K562 (cell line): Measurements from ENCODE around the gene LTBP1. TPM values are rescaled to one million over a fixed set of nuclear protein-coding genes. Genes with fewer than 3 reads are reported as not detected.

Source experiments
- CAMTA2 ChIP-seq: fragments of 250-450 bp; sonication (Bioruptor Pico); conservative IDR thresholded peaks from 2 replicates; pipeline ENCODE4 v1.5.1; 2022
- ETV6 ChIP-seq, 3 experiments: fragments of 150-350 bp in 1 of 3; sonication (generic) in 1 of 3; formaldehyde crosslinking in 1 of 3; IDR thresholded peaks; 2 replicates each; pipeline versions ENCODE4 v1.6.1 to v1.8.0; 2014 to 2022; ENCODE audit warnings: borderline replicate concordance in 2 of 3, low read depth in 2 of 3, antibody characterized with exemption in 1 of 3, low read length in 1 of 3, mild to moderate bottlenecking in 1 of 3, missing genetic modification reagents in 1 of 3
- GABPA ChIP-seq: fragments of 200-800 bp; sonication (Bioruptor generic); conservative IDR thresholded peaks from 2 replicates; pipeline ENCODE4 v1.6.1; 2016; ENCODE audit warnings: low read depth, missing genetic modification characterization, missing compliant biosample characterization
- GATA2 ChIP-seq: sonication (generic); formaldehyde crosslinking; IDR thresholded peaks from 2 replicates; pipeline ENCODE4 v1.4.0; 2020; ENCODE audit warnings: mild to moderate bottlenecking, missing genetic modification reagents
- KLF6 ChIP-seq: fragments of 250-450 bp; sonication (Bioruptor Pico); IDR thresholded peaks from 2 replicates; pipeline ENCODE4 v1.4.0; 2020; ENCODE audit warnings: mild to moderate bottlenecking, moderate library complexity, borderline replicate concordance
- L3MBTL2 ChIP-seq: fragments of 450-650 bp; IDR thresholded peaks from 2 replicates; pipeline ENCODE4 v1.6.1; 2016; ENCODE audit warnings: mild to moderate bottlenecking, moderate library complexity
- MCM3 ChIP-seq: fragments of 450-650 bp; IDR thresholded peaks from 2 replicates; pipeline ENCODE4 v1.6.1; 2016
- MCM5 ChIP-seq: fragments of 450-650 bp; IDR thresholded peaks from 2 replicates; pipeline ENCODE4 v1.6.1; 2016; ENCODE audit warnings: low read depth
- MYC ChIP-seq, 2 experiments: fragments of 250-450 bp in 1 of 2; sonication (Bioruptor Pico) in 1 of 2; IDR thresholded peaks; 2 replicates each; pipeline versions ENCODE4 v1.5.1 to v1.6.1; 2012 to 2021; ENCODE audit warnings: low read depth in 2 of 2, borderline replicate concordance in 1 of 2, improper control_type of control experiment in 1 of 2, low read length in 1 of 2, mild to moderate bottlenecking in 1 of 2, moderate library complexity in 1 of 2
- NCOA2 ChIP-seq, 2 experiments: fragments of 450-650 bp; IDR thresholded peaks; 2 replicates each; pipeline ENCODE4 v1.6.1; 2018; ENCODE audit warnings: mild to moderate bottlenecking in 2 of 2, moderate library complexity in 1 of 2; ENCODE audit not compliant: partially characterized antibody in 2 of 2
- PCBP2 ChIP-seq: fragments of 200-400 bp; formaldehyde crosslinking; IDR thresholded peaks from 2 replicates; pipeline ENCODE4 v1.6.1; 2018; ENCODE audit warnings: low read length, low read depth, mild to moderate bottlenecking, moderate library complexity; ENCODE audit not compliant: poor library complexity, severe bottlenecking
- SMARCA4 ChIP-seq: fragments of 450-650 bp; IDR thresholded peaks from 2 replicates; pipeline ENCODE4 v1.6.1; 2016
- TBP ChIP-seq: optimal IDR thresholded peaks from 2 replicates; pipeline ENCODE3; 2011; ENCODE audit warnings: low read depth, low read length, improper control_type of control experiment
- U2AF1 ChIP-seq: fragments of 200-400 bp; formaldehyde crosslinking; optimal IDR thresholded peaks from 2 replicates; pipeline ENCODE3; 2017; ENCODE audit warnings: mild to moderate bottlenecking, low read depth, low read length, moderate library complexity
- ZNF232 ChIP-seq: sonication (generic); formaldehyde crosslinking; IDR thresholded peaks from 2 replicates; pipeline ENCODE4 v1.8.0; 2022; ENCODE audit warnings: mild to moderate bottlenecking, missing genetic modification reagents
- polyA plus RNA-seq, 8 experiments: library from polyadenylated mRNA; depleted of rRNA in 4 of 8; stranded (reverse) in 5 of 8; unstranded in 3 of 8; fragments of >200 nt; fragmentation: Nextera tagmentation in 2 of 8; fragmentation: Illumina TruSeq in 1 of 8; extraction: Ambion mirVana in 2 of 8; extraction: Trizol in 1 of 8; gene quantifications; 2 replicates each; pipeline versions ENCODE4 v1.2.1 to v1.2.3, GENCODE V29; 2011 to 2014; ENCODE audit warnings: inconsistent platforms in 1 of 8, missing spikeins in 1 of 8
- total RNA-seq, 7 experiments: library from RNA; depleted of rRNA in 6 of 7; stranded (reverse); fragments of >200 nt in 6 of 7; fragmentation: Illumina TruSeq in 2 of 7; extraction: Trizol in 2 of 7; gene quantifications; 2 replicates each; pipeline versions ENCODE4 v1.2.1 to v1.2.3, GENCODE V29; 2011 to 2021; ENCODE audit warnings: low replicate concordance in 1 of 7
- TF ChIP-seq, protein P1 (sequence below): fragments of 250-450 bp; sonication (Bioruptor Pico); IDR thresholded peaks from 2 replicates; pipeline ENCODE4 v1.8.0; 2021; ENCODE audit warnings: moderate library complexity, mild to moderate bottlenecking, inconsistent platforms
- TF ChIP-seq, protein P2 (sequence below): fragments of 250-450 bp; sonication (Bioruptor Pico); IDR thresholded peaks from 2 replicates; pipeline ENCODE4 v1.4.0; 2020; ENCODE audit warnings: mild to moderate bottlenecking, moderate library complexity
- TF ChIP-seq, protein P3 (sequence below): fragments of 450-650 bp; IDR thresholded peaks from 2 replicates; pipeline ENCODE4 v1.6.1; 2016; ENCODE audit warnings: low read depth

Gene LTBP1
- total and polyA plus RNA-seq, 9 of the 15 experiments (the other 6 are each of a cell fraction or from before 2014, with no cell fraction given) = 3.6 to 16.4 (median 8.5) TPM

DNA sequence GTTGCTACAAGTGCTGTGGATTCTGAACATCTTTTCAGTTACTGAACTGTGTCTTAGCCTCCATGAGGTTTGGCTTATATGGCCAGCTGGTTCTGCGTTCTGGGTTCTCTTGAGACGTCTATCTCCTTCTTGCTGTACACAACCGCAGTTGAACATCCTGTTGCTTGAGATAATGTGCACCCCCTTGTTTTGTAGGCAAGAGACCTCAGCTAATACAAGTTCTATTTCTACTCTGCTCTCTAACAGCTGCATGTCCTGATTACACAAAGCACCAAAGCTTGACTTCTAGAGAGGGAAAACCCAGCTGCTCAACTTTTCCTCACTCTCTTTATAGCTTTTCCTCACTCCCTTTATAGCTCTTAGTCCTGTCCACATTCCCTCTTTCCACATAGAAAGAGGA, 176.0 kb downstream of the LTBP1 start (continued):
- TF ChIP-seq GABPA (no peak), PCBP2 (no peak), MCM5 (no peak), KLF6 (CRISPR knock-in tag) (no peak), TBP (no peak), NCOA2 (IDR thresholded peaks at IDR 0.05; ENCODE audit: partially characterized antibody in 2 of 2) (no peak), CAMTA2 (CRISPR knock-in tag) (no peak), GATA2 (peak; percentile 88), U2AF1 (no peak), MCM3 (no peak), MYC (IDR thresholded peaks at IDR 0.05; ENCODE audit: low read depth, low read length) (no peak), MYC (CRISPR knock-in tag; IDR thresholded peaks at IDR 0.05; ENCODE audit: borderline replicate concordance, low read depth) (no peak), ZNF232 (CRISPR knock-in tag) (no peak), L3MBTL2 (no peak), ETV6 (IDR thresholded peaks at IDR 0.05; ENCODE audit: borderline replicate concordance in 1 of 2, low read depth in 2 of 2, low read length in 1 of 2) (no peak), ETV6 (CRISPR knock-in tag; IDR thresholded peaks at IDR 0.05; ENCODE audit: borderline replicate concordance) (no peak), SMARCA4 (peak; percentile 63)
- TF ChIP-seq, protein P1, sequence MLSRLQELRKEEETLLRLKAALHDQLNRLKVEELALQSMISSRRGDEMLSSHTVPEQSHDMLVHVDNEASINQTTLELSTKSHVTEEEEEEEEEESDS = no peak
- TF ChIP-seq, protein P2, sequence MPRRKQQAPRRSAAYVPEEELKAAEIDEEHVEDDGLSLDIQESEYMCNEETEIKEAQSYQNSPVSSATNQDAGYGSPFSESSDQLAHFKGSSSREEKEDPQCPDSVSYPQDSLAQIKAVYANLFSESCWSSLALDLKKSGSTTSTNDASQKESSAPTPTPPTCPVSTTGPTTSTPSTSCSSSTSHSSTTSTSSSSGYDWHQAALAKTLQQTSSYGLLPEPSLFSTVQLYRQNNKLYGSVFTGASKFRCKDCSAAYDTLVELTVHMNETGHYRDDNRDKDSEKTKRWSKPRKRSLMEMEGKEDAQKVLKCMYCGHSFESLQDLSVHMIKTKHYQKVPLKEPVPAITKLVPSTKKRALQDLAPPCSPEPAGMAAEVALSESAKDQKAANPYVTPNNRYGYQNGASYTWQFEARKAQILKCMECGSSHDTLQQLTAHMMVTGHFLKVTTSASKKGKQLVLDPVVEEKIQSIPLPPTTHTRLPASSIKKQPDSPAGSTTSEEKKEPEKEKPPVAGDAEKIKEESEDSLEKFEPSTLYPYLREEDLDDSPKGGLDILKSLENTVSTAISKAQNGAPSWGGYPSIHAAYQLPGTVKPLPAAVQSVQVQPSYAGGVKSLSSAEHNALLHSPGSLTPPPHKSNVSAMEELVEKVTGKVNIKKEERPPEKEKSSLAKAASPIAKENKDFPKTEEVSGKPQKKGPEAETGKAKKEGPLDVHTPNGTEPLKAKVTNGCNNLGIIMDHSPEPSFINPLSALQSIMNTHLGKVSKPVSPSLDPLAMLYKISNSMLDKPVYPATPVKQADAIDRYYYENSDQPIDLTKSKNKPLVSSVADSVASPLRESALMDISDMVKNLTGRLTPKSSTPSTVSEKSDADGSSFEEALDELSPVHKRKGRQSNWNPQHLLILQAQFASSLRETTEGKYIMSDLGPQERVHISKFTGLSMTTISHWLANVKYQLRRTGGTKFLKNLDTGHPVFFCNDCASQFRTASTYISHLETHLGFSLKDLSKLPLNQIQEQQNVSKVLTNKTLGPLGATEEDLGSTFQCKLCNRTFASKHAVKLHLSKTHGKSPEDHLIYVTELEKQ (CRISPR knock-in tag) = no peak
- TF ChIP-seq, protein P3, sequence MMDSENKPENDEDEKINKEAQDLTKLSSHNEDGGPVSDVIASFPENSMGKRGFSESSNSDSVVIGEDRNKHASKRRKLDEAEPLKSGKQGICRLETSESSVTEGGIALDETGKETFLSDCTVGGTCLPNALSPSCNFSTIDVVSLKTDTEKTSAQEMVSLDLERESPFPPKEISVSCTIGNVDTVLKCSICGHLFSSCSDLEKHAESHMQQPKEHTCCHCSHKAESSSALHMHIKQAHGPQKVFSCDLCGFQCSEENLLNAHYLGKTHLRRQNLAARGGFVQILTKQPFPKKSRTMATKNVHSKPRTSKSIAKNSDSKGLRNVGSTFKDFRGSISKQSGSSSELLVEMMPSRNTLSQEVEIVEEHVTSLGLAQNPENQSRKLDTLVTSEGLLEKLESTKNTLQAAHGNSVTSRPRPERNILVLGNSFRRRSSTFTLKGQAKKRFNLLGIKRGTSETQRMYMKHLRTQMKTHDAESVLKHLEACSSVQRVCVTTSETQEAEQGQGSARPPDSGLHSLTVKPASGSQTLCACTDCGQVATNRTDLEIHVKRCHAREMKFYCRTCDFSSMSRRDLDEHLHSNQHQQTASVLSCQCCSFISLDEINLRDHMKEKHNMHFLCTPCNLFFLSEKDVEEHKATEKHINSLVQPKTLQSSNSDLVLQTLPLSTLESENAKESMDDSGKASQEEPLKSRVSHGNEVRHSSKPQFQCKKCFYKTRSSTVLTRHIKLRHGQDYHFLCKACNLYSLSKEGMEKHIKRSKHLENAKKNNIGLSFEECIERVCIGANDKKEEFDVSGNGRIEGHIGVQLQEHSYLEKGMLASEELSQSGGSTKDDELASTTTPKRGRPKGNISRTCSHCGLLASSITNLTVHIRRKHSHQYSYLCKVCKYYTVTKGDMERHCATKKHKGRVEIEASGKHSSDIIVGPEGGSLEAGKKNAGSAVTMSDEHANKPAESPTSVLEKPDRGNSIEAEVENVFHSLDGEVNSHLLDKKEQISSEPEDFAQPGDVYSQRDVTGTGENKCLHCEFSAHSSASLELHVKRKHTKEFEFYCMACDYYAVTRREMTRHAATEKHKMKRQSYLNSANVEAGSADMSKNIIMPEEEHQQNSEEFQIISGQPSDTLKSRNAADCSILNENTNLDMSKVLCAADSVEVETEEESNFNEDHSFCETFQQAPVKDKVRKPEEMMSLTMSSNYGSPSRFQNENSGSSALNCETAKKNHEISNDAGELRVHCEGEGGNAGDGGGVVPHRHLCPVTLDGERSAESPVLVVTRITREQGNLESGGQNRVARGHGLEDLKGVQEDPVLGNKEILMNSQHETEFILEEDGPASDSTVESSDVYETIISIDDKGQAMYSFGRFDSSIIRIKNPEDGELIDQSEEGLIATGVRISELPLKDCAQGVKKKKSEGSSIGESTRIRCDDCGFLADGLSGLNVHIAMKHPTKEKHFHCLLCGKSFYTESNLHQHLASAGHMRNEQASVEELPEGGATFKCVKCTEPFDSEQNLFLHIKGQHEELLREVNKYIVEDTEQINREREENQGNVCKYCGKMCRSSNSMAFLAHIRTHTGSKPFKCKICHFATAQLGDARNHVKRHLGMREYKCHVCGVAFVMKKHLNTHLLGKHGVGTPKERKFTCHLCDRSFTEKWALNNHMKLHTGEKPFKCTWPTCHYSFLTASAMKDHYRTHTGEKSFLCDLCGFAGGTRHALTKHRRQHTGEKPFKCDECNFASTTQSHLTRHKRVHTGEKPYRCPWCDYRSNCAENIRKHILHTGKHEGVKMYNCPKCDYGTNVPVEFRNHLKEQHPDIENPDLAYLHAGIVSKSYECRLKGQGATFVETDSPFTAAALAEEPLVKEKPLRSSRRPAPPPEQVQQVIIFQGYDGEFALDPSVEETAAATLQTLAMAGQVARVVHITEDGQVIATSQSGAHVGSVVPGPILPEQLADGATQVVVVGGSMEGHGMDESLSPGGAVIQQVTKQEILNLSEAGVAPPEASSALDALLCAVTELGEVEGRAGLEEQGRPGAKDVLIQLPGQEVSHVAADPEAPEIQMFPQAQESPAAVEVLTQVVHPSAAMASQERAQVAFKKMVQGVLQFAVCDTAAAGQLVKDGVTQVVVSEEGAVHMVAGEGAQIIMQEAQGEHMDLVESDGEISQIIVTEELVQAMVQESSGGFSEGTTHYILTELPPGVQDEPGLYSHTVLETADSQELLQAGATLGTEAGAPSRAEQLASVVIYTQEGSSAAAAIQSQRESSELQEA = no peak
